Measurements from ENCODE around the gene ISG15.
"Not testable (repeated sequence)": the region's sequence is repeated elsewhere in the genome, so short reads cannot be mapped to it uniquely, and the experiment has no call there.

ISG15 gene

GRCh38 chr1:1030867-1031658 is 17.8 kb downstream of the ISG15 start:
- DNase-seq (ENCODE audit: low read depth): not testable (repeated sequence)

GRCh38 chr1:1031659-1032235 is 18.4 kb downstream of the ISG15 start:
- no peak for DNase-seq (ENCODE audit: low read depth)

DNA sequence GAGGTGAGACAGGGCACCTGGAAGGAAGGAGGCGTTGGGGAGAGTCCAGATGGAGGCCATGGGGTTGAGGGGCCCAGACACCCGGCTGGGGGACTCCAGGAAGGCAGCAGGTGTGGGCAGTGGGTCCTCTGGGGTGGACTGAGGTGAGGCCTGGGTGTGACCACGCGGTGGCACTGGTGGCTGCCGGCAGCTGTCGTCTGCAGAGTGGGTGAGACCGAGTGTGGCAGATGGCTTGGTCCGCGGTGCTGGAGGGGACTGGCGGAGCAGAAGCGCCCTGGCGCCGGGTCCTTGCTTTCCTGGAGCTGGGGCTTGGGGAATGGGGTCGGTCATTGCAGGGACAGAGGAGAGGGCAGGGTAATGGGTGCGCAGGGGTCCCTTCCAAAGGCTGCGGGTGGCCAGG is 19.1 kb downstream of the ISG15 start:
- no peak for DNase-seq (ENCODE audit: low read depth)

DNA sequence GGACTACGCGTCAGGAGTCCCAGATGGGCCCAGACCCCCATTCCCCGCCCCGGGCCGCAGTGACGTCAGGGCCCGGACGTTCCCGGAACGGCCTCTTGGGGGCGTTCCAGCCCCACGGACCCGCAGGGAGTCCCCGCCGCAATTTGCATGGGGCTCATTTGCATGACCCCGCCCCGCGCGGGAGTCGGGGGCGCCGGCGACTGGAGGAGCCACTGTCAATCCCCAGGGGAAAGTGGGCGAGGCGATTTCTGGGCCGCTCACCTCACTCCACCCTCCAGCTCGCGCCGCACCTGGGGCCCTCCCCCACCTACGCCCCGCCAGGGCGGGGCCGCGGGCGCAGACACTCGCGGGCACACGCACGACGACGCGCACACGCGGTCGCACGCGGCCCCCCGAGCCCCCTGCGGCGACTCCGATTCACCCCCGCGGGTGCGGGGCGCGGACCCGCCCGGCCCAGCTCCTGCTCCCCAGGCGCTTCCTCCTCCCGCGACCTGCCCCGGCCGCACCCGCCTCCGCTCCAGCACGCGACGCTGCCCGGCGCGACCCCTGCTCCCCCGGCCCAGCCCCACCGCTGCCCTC is 19.8 kb downstream of the ISG15 start:
- no peak for DNase-seq (ENCODE audit: low read depth)

GRCh38 chr1:1033731-1034438 is 20.6 kb downstream of the ISG15 start:
- no peak for DNase-seq (ENCODE audit: low read depth)

GRCh38 chr1:1034439-1034781 is 21.1 kb downstream of the ISG15 start:
- DNase-seq (ENCODE audit: low read depth): no peak

DNA sequence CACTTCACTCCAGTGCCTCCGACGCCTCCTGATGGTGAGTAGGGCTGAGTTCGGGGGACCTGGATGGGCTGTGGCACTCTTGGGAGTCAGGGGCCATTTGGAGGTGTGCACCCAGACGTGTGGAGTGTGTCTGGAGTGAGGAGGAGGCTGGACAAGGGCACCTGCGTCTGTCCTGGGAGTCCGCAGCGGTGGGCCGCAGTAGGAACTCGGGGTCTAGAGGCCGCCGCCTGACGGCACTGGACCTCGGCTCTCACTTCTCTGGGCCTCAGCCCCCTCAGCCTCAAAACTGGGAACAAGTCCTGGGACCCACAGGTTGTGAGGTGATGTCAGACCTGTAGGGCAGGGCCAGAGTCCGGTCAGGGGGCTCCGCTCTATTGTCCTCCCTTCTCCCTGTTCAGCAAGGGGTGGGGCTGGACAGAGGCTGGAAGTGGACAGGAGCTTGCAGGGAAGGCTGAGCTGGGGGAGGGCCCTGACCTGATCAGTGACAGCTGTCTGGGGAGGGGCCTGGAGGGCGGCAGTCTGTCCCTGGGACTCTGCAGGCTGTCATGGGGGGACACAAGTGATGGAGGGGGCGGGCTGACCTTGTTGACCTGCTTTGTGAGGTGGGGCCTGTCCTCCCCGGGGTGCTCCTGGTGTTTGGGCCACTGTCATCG is 22.1 kb downstream of the ISG15 start:
- DNase-seq (ENCODE audit: low read depth): no peak

GRCh38 chr1:1037366-1038327 is 24.4 kb downstream of the ISG15 start:
- DNase-seq (ENCODE audit: low read depth): no peak

GRCh38 chr1:1038694-1039093 is 25.4 kb downstream of the ISG15 start:
- DNase-seq (ENCODE audit: low read depth): no peak

- DNase-seq (ENCODE audit: low read depth): no peak
Measured at GRCh38 chr1:1039145-1039910, 26.0 kb downstream of the ISG15 start.

GRCh38 chr1:1040004-1040991 is 27.0 kb downstream of the ISG15 start:
- DNase-seq (ENCODE audit: low read depth): no peak

DNA sequence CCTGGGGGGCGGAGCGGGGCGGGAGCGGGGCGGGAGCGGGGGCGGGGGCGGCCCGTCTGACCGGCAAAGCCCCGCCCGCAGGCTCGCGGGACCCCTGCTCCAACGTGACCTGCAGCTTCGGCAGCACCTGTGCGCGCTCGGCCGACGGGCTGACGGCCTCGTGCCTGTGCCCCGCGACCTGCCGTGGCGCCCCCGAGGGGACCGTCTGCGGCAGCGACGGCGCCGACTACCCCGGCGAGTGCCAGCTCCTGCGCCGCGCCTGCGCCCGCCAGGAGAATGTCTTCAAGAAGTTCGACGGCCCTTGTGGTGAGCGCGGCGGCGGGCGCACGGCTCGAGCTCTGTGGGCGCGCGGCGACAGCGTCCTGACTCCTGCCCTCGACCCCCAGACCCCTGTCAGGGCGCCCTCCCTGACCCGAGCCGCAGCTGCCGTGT is 27.8 kb downstream of the ISG15 start:
- no peak for DNase-seq (ENCODE audit: low read depth)

DNA sequence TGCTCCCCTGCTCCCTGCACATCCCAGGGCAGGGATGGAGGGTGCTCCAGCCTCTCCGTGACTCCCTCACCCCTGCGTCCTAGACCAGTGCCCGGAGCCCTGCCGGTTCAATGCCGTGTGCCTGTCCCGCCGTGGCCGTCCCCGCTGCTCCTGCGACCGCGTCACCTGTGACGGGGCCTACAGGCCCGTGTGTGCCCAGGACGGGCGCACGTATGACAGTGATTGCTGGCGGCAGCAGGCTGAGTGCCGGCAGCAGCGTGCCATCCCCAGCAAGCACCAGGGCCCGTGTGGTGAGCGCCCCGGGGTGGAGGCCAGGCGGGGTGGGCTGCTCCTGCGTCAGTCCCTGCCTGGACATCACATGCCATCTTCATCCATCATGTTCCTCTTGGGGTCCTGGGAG is 28.6 kb downstream of the ISG15 start:
- no peak for DNase-seq (ENCODE audit: low read depth)

DNA sequence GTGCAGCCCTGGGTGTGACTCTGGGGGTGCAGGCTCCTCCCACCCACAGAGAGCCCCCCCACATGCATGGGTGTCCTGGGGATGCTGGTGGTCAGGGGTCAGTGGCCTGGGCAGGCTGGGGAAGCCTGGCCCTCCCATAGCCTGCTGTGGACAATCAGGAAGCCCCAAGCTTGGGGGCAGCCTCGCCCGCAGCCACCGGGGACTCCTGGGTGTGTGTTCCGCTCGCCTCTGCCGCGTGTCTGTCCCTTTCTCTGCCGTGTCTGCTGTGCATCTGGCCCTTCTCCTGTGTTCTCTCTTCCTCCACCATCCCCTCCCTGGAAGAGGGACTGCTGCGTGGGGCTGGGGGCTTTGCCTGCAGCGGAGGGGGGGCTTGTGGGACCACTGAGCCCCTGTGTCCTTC is 29.5 kb downstream of the ISG15 start:
- no peak for DNase-seq (ENCODE audit: low read depth)

GRCh38 chr1:1043411-1043810 is 30.1 kb downstream of the ISG15 start:
- no peak for DNase-seq (ENCODE audit: low read depth)

DNA sequence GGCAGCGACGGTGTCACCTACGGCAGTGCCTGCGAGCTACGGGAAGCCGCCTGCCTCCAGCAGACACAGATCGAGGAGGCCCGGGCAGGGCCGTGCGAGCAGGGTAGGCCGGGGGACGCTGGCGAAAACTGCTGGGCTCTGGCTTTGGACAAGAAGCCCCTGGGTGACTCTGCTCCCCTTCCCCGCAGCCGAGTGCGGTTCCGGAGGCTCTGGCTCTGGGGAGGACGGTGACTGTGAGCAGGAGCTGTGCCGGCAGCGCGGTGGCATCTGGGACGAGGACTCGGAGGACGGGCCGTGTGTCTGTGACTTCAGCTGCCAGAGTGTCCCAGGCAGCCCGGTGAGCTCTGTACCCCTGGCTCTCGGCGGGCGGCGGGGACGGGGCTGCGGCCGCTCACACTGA is 30.6 kb downstream of the ISG15 start:
- DNase-seq (ENCODE audit: low read depth): no peak

GRCh38 chr1:1044455-1045078 is 31.3 kb downstream of the ISG15 start:
- DNase-seq (ENCODE audit: low read depth): no peak

DNA sequence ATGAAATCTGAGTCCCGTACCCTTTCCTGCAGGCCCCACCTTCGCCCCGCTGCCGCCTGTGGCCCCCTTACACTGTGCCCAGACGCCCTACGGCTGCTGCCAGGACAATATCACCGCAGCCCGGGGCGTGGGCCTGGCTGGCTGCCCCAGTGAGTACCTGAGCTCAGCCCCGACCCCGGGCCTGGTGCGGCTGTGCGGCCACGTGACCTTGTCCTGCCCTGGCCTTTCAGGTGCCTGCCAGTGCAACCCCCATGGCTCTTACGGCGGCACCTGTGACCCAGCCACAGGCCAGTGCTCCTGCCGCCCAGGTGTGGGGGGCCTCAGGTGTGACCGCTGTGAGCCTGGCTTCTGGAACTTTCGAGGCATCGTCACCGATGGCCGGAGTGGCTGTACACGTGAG is 31.8 kb downstream of the ISG15 start:
- DNase-seq (ENCODE audit: low read depth): no peak

DNA sequence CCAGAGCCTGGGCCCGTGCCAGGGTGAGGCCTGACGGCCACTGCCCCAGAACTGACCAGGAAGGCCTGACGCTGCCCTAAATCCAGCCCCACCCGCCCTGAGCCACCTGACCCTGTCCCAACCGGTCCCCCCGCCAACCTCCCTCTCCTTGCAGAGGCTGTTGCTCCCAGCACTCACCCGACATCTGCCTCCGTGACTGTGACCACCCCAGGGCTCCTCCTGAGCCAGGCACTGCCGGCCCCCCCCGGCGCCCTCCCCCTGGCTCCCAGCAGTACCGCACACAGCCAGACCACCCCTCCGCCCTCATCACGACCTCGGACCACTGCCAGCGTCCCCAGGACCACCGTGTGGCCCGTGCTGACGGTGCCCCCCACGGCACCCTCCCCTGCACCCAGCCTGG is 32.9 kb downstream of the ISG15 start:
- no peak for DNase-seq (ENCODE audit: low read depth)

Measured in HS-5 (cell line).